HepG2 (cell line): ENCODE data around the gene SLC12A9. TPM values are rescaled to one million over a fixed set of nuclear protein-coding genes. Genes with fewer than 3 reads are reported as not detected.
A peak's percentile ranks its signal among the peaks of the same experiment; 100 is the strongest.

Source experiments
- ARHGAP35 ChIP-seq: sonication (generic); formaldehyde crosslinking; IDR thresholded peaks from 2 replicates; pipeline ENCODE4 v1.9.0; 2022; ENCODE audit warnings: mild to moderate bottlenecking, inconsistent platforms, moderate library complexity, missing genetic modification reagents, borderline replicate concordance
- KDM5B ChIP-seq: sonication (generic); formaldehyde crosslinking; IDR thresholded peaks from 2 replicates; pipeline ENCODE4 v1.4.0; 2020; ENCODE audit warnings: missing genetic modification reagents, mild to moderate bottlenecking, borderline replicate concordance
- MED8 ChIP-seq: sonication (generic); formaldehyde crosslinking; IDR thresholded peaks from 2 replicates; pipeline ENCODE4 v1.8.1; 2023; ENCODE audit warnings: mild to moderate bottlenecking, missing genetic modification reagents; ENCODE audit not compliant: insufficient replicate concordance
- PCBP2 ChIP-seq: fragments of 200-400 bp; formaldehyde crosslinking; optimal IDR thresholded peaks from 2 replicates; pipeline ENCODE3; 2018; ENCODE audit warnings: low read length, low read depth; ENCODE audit not compliant: poor library complexity, severe bottlenecking
- RFXANK ChIP-seq: IDR thresholded peaks from 2 replicates; pipeline ENCODE4 v1.6.1; 2016
- SNAPC2 ChIP-seq: sonication (generic); formaldehyde crosslinking; IDR thresholded peaks from 2 replicates; pipeline ENCODE4 v1.8.1; 2022; ENCODE audit warnings: mild to moderate bottlenecking, missing genetic modification reagents
- TEAD2 ChIP-seq: sonication (generic); formaldehyde crosslinking; IDR thresholded peaks from 2 replicates; pipeline ENCODE4 v1.9.0; 2021; ENCODE audit warnings: missing genetic modification reagents
- XRCC5 ChIP-seq: fragments of 200-400 bp; formaldehyde crosslinking; optimal IDR thresholded peaks from 2 replicates; pipeline ENCODE3; 2017; ENCODE audit warnings: mild to moderate bottlenecking, low read length
- ZBTB7B ChIP-seq: sonication (generic); formaldehyde crosslinking; IDR thresholded peaks from 2 replicates; pipeline ENCODE4 v1.4.0; 2020; ENCODE audit warnings: missing genetic modification reagents
- ZFX ChIP-seq: sonication (generic); formaldehyde crosslinking; IDR thresholded peaks from 2 replicates; pipeline ENCODE4 v1.4.0; 2020; ENCODE audit warnings: mild to moderate bottlenecking, low read depth, missing genetic modification reagents, moderate library complexity
- ZNF205 ChIP-seq: IDR thresholded peaks from 2 replicates; pipeline ENCODE4 v1.6.1; 2018; ENCODE audit warnings: missing biosample characterization, missing genetic modification reagents
- ZNF383 ChIP-seq: sonication (generic); formaldehyde crosslinking; IDR thresholded peaks from 2 replicates; pipeline ENCODE4 v1.4.0; 2020; ENCODE audit warnings: missing genetic modification reagents, mild to moderate bottlenecking, borderline replicate concordance
- ZNF660 ChIP-seq: sonication (generic); formaldehyde crosslinking; IDR thresholded peaks from 2 replicates; pipeline ENCODE4 v1.5.1; 2020; ENCODE audit warnings: mild to moderate bottlenecking, low read depth, missing genetic modification reagents, borderline replicate concordance
- ZNF749 ChIP-seq: sonication (generic); formaldehyde crosslinking; IDR thresholded peaks from 2 replicates; pipeline ENCODE4 v1.8.0; 2022; ENCODE audit warnings: mild to moderate bottlenecking, missing genetic modification reagents, moderate library complexity, borderline replicate concordance
- ZNF761 ChIP-seq: sonication (generic); formaldehyde crosslinking; conservative IDR thresholded peaks from 2 replicates; pipeline ENCODE4 v1.4.0; 2020; ENCODE audit warnings: mild to moderate bottlenecking, missing genetic modification reagents
- polyA plus RNA-seq, 8 experiments: library from polyadenylated mRNA; depleted of rRNA in 3 of 8; stranded (reverse) in 7 of 8; unstranded in 1 of 8; fragments of >200 nt; fragmentation: Illumina TruSeq in 4 of 8; extraction: Trizol in 4 of 8; gene quantifications; 2 replicates each; pipeline versions ENCODE4 v1.2.1 to v1.2.3, GENCODE V29; 2011 to 2016; ENCODE audit warnings: low read depth in 4 of 8, missing spikeins in 1 of 8, mixed read lengths in 1 of 8; ENCODE audit not compliant: insufficient read depth in 1 of 8
- total RNA-seq, 5 experiments: library from RNA; depleted of rRNA; stranded (reverse); fragments of >200 nt; fragmentation: Illumina TruSeq; extraction: Trizol; gene quantifications; 2 replicates each; pipeline ENCODE4 v1.2.3, GENCODE V29; 2016; ENCODE audit warnings: low read depth in 1 of 5
- TF ChIP-seq, protein P1 (sequence below): sonication (generic); formaldehyde crosslinking; IDR thresholded peaks from 2 replicates; pipeline ENCODE4 v1.5.1; 2020; ENCODE audit warnings: mild to moderate bottlenecking, missing genetic modification reagents, moderate library complexity
- TF ChIP-seq, protein P2 (sequence below), 2 experiments: sonication (generic) in 1 of 2; formaldehyde crosslinking in 1 of 2; IDR thresholded peaks; 2 replicates each; pipeline versions ENCODE4 v1.4.0 to v1.6.1; 2016 to 2020; ENCODE audit warnings: borderline replicate concordance in 1 of 2, low read depth in 1 of 2, mild to moderate bottlenecking in 1 of 2, missing genetic modification reagents in 1 of 2
- TF ChIP-seq, protein P3 (sequence below): sonication (generic); formaldehyde crosslinking; IDR thresholded peaks from 2 replicates; pipeline ENCODE4 v1.8.1; 2023; ENCODE audit warnings: mild to moderate bottlenecking, missing genetic modification reagents

Gene SLC12A9
- total and polyA plus RNA-seq, 2 of the 13 experiments (the other 11 are each of a cell fraction or from before 2014, with no cell fraction given): 8.7 to 16.6 TPM

DNA sequence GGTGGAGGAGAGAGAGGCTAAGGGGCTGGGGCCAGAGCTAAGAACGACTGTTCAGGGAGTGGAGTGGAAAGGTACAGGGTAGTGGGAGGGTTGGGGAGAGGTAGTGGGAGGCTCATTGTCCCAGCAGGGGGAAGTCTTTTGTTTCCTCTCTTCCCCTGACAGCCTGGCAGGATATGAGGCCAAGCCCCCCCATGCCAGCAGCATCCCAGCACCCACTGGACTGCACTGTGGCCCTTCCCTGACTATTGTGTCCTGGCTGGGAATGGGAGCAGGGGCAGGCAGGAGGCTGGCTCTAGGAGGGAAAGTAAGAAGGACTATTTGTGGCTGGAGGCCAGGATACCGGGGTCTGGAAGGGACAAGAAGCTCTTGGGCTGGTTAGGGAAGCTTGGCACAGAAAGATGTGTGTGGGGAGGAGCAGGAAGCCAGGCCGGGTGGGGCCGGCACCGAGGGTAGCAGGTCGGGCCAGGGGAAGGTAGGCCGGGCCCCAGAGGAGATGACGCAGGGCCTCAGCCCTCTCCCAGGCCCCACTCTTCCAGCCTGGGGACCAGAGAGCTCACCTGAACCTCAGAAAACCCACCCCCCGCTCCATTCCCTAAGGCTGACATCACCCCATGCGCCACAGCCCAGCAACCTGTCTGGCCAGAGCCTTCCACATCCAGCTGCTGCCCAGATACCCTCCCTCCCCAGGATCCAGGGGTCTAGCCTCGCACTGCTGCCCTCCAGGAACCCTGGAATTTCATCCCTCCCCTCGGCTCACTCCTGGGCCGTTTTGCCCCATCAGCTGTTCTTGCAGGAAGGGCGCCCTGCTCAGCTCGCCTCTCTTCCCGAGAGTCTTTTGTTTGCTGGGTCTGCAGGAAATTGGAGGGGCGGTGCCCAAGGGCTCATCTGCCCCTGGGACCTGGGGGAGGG, 16.4 kb upstream of the SLC12A9 start (continued):
- TF ChIP-seq, protein P1, sequence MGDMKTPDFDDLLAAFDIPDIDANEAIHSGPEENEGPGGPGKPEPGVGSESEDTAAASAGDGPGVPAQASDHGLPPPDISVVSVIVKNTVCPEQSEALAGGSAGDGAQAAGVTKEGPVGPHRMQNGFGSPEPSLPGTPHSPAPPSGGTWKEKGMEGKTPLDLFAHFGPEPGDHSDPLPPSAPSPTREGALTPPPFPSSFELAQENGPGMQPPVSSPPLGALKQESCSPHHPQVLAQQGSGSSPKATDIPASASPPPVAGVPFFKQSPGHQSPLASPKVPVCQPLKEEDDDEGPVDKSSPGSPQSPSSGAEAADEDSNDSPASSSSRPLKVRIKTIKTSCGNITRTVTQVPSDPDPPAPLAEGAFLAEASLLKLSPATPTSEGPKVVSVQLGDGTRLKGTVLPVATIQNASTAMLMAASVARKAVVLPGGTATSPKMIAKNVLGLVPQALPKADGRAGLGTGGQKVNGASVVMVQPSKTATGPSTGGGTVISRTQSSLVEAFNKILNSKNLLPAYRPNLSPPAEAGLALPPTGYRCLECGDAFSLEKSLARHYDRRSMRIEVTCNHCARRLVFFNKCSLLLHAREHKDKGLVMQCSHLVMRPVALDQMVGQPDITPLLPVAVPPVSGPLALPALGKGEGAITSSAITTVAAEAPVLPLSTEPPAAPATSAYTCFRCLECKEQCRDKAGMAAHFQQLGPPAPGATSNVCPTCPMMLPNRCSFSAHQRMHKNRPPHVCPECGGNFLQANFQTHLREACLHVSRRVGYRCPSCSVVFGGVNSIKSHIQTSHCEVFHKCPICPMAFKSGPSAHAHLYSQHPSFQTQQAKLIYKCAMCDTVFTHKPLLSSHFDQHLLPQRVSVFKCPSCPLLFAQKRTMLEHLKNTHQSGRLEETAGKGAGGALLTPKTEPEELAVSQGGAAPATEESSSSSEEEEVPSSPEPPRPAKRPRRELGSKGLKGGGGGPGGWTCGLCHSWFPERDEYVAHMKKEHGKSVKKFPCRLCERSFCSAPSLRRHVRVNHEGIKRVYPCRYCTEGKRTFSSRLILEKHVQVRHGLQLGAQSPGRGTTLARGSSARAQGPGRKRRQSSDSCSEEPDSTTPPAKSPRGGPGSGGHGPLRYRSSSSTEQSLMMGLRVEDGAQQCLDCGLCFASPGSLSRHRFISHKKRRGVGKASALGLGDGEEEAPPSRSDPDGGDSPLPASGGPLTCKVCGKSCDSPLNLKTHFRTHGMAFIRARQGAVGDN: peak; percentile 60
- no peak for TF ChIP-seq TEAD2 (CRISPR knock-in tag)
- TF ChIP-seq, protein P2, sequence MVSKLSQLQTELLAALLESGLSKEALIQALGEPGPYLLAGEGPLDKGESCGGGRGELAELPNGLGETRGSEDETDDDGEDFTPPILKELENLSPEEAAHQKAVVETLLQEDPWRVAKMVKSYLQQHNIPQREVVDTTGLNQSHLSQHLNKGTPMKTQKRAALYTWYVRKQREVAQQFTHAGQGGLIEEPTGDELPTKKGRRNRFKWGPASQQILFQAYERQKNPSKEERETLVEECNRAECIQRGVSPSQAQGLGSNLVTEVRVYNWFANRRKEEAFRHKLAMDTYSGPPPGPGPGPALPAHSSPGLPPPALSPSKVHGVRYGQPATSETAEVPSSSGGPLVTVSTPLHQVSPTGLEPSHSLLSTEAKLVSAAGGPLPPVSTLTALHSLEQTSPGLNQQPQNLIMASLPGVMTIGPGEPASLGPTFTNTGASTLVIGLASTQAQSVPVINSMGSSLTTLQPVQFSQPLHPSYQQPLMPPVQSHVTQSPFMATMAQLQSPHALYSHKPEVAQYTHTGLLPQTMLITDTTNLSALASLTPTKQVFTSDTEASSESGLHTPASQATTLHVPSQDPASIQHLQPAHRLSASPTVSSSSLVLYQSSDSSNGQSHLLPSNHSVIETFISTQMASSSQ (IDR thresholded peaks at IDR 0.05; ENCODE audit: low read depth): no peak
- TF ChIP-seq, protein P2 (CRISPR knock-in tag; IDR thresholded peaks at IDR 0.05; ENCODE audit: borderline replicate concordance): no peak
- TF ChIP-seq KDM5B (CRISPR knock-in tag): no peak
- TF ChIP-seq ZBTB7B (CRISPR knock-in tag): 0 out of 2 replicates have a peak, but pooled peaks have one; percentile 17
- TF ChIP-seq ZNF749 (CRISPR knock-in tag): no peak
- TF ChIP-seq ZNF383 (CRISPR knock-in tag): no peak
- TF ChIP-seq MED8 (CRISPR knock-in tag): peak; percentile 37
- TF ChIP-seq XRCC5: no peak
- TF ChIP-seq ZNF660 (CRISPR knock-in tag): no peak
- TF ChIP-seq ARHGAP35 (CRISPR knock-in tag): no peak
- no peak for TF ChIP-seq ZNF205
- peak; percentile 42; the same call in 1 of the 2 replicates for TF ChIP-seq ZFX
- TF ChIP-seq RFXANK (CRISPR knock-in tag): no peak
- TF ChIP-seq, protein P3, sequence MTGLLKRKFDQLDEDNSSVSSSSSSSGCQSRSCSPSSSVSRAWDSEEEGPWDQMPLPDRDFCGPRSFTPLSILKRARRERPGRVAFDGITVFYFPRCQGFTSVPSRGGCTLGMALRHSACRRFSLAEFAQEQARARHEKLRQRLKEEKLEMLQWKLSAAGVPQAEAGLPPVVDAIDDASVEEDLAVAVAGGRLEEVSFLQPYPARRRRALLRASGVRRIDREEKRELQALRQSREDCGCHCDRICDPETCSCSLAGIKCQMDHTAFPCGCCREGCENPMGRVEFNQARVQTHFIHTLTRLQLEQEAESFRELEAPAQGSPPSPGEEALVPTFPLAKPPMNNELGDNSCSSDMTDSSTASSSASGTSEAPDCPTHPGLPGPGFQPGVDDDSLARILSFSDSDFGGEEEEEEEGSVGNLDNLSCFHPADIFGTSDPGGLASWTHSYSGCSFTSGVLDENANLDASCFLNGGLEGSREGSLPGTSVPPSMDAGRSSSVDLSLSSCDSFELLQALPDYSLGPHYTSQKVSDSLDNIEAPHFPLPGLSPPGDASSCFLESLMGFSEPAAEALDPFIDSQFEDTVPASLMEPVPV: no peak
- TF ChIP-seq PCBP2: no peak
- no peak for TF ChIP-seq SNAPC2 (CRISPR knock-in tag)
- TF ChIP-seq ZNF761 (CRISPR knock-in tag): no peak
